WI38 (cell line): ENCODE results near the gene KRT40.

Experiments used
- H3K4me3 ChIP-seq: 2 replicates; pipeline ENCODE4 v1.5.1; 2011; ENCODE audit warnings: low read depth, mild to moderate bottlenecking, control low read depth, low read length
- TF ChIP-seq, protein P1 (sequence below): IDR thresholded peaks from 2 replicates; pipeline ENCODE4 v1.5.1; 2012; ENCODE audit warnings: low read depth, mild to moderate bottlenecking, control low read depth, low read length

KRT40 gene

DNA sequence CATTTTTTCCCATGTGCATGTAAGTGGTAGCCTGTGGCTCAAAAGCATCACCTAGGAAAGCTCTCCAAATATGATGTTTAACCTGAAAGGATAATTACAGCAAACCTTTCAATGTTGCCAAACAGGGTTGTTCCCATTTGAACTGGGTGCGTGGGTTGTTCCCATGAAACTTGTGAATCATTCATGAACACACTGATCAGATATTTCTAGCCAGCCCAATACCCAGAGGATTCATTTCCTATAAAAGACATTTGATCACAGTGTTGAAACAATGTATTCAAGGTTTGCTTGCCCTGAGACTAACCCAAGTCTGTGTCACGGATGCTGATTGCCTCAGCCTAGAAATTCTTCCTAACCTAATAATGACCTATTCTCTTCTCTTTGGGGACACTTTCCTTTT, 30.2 kb downstream of the KRT40 start:
- H3K4me3 ChIP-seq, result no peak overlapping the region
- TF ChIP-seq, protein P1, sequence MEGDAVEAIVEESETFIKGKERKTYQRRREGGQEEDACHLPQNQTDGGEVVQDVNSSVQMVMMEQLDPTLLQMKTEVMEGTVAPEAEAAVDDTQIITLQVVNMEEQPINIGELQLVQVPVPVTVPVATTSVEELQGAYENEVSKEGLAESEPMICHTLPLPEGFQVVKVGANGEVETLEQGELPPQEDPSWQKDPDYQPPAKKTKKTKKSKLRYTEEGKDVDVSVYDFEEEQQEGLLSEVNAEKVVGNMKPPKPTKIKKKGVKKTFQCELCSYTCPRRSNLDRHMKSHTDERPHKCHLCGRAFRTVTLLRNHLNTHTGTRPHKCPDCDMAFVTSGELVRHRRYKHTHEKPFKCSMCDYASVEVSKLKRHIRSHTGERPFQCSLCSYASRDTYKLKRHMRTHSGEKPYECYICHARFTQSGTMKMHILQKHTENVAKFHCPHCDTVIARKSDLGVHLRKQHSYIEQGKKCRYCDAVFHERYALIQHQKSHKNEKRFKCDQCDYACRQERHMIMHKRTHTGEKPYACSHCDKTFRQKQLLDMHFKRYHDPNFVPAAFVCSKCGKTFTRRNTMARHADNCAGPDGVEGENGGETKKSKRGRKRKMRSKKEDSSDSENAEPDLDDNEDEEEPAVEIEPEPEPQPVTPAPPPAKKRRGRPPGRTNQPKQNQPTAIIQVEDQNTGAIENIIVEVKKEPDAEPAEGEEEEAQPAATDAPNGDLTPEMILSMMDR, result no peak

GRCh38 chr17:40952661-40953060, 31.5 kb downstream of the KRT40 start:
- TF ChIP-seq, protein P1, result no peak
- H3K4me3 ChIP-seq, result no peak overlapping the region

GRCh38 chr17:40952154-40952553, 32.0 kb downstream of the KRT40 start:
- TF ChIP-seq, protein P1, result no peak
- no peak overlapping the region for H3K4me3 ChIP-seq

- H3K4me3 ChIP-seq, result no peak overlapping the region
- TF ChIP-seq, protein P1, result no peak
Measured at GRCh38 chr17:40951011-40951622, 33.0 kb downstream of the KRT40 start.

- no peak overlapping the region for H3K4me3 ChIP-seq
- TF ChIP-seq, protein P1, result no peak
Measured at GRCh38 chr17:40950176-40950575, 34.0 kb downstream of the KRT40 start.

DNA sequence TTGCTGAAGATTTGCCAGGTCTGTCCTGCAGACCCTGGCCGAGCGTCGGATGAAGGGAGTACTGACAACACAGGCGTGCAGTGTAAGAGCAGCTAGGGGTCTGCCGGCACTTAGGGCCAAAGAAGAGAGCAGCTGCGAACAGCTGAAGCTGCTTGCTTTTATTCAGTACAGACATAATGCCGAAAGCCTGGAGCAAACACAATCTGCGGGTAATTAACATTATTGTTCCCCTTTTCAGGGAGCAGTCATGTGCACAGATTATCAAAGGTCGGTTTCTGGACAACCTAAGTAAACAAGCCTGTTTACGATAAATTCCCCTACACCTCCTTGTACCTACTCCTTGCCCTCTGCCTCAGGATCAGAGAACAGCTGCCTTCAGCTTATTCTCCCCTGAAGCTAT, 34.7 kb downstream of the KRT40 start:
- no peak overlapping the region for H3K4me3 ChIP-seq
- TF ChIP-seq, protein P1, result no peak

- no peak overlapping the region for H3K4me3 ChIP-seq
- TF ChIP-seq, protein P1, result no peak
Measured at GRCh38 chr17:40947929-40948328, 36.2 kb downstream of the KRT40 start.
